Activated naive CD8-positive, alpha-beta T cell treated with anti-CD3 and anti-CD28 coated beads, Interleukin-2, amount 50 U/mL, for 16 hours (primary cell): ENCODE data around the gene DISC1.
"Not testable (repeated sequence)": the region's sequence is repeated elsewhere in the genome, so short reads cannot be mapped to it uniquely, and the experiment has no call there.

Experiments used
- DNase-seq: peaks from one replicate; pipeline ENCODE4 v3.0.0-alpha.2; 2020; ENCODE audit warnings: low read depth, low spot score

Gene DISC1

DNA sequence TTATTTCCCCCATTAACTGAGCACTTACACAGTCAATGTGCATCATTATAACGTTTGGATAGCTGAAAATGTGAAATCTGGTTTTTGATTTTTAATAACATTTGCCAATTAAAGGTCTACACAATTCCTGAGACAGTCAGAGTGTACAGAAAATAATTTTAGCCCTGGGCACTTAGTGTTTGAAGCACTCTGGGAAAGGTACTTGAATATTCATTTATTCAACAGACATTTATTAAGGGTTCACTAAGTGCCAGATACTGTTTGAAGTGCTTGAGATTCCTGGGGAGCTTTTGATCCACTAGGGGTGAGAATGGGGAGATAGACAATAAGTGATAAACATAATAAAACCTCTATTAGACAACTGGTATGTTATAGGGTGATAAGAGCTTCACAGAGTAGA, 141.8 kb downstream of the DISC1 start:
- DNase-seq: no peak

DNA sequence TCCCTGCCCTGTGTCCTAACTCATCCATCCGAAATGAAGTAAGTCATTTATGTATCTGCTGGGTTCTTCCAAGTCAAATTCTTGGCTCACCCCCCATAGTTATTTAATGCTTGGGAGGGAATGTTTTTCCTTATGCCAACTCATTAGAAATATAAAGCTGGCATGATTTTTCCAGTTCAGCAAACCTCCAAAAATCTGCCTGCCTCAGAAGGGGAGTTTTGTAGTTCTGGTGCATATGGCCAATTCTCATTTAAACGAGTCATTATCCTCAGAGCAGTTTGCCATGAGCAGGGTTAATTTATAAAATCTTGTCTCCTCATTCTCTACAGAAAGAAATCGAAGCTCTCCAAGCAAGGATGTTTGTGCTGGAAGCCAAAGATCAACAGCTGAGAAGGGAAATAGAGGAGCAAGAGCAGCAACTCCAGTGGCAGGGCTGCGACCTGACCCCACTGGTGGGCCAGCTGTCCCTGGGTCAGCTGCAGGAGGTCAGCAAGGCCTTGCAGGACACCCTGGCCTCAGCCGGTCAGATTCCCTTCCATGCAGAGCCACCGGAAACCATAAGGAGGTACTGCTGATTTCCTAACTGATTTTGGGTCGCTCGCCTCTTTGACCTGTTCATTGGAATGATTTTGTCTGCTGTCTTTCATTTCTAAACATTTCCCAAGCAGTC, 144.1 kb downstream of the DISC1 start:
- DNase-seq: no peak

DNA sequence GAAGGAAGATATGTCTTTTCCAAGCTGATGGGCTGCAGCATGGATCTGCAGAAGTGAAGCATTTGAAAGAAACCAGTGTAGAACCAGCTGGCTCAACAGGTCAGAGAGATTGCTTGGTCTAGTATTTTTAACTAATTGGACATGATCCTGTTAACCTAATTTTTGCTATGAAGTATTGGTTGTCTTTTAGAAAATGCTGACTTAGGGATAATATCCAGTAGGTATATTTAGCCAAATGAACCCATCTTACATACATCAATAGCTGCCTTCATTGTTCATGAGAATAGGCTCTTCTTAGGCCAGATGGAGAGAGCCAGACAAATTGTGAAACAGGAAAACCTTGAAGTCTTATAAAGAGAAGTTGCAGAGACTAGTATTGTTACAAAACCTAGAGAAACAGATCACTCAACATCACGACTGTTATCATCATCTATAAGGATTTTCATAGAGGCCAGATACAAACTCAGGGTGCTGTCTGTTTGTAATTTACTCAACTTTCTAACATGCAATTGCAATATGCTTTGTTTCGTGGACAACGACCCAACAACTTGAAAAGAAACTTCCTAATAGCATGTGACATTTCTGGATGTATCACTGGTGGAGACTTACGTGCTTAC, 148.2 kb downstream of the DISC1 start:
- no peak for DNase-seq

DNA sequence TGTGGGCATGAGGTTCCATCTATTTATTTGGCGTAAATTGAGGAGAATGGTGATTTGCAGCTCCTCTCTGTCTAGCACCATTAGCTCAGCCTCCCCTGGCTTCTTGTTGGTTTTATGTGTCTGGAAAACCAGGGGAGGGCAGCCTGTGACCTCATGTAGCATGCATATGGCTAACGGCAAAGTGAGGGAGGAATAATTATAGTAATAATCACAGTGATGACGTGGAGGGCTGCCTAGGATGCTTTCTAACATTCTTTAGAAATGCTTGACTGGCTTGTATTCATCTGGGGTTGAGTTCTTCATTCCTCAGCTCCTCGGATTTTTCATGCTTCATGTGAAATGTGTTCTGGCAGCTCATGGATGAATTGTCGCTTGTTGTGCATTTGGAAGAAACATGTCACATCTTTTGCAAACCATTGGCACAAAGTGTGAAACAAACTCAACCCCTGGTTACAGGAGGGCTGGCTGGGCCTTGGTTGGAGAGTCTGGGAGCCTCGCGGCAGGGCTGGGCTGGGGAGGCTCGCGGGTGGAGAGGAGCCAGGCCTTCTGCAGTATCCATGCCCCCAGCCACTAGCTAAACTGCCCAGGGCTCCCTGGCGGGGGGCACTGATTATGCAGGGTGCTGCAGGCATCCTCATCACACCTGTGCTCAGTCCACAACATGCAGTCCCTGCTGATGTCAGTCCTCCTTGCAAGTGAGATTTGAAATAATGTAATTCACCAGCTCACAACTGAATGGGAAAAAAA, 149.6 kb downstream of the DISC1 start:
- DNase-seq: no peak

DNA sequence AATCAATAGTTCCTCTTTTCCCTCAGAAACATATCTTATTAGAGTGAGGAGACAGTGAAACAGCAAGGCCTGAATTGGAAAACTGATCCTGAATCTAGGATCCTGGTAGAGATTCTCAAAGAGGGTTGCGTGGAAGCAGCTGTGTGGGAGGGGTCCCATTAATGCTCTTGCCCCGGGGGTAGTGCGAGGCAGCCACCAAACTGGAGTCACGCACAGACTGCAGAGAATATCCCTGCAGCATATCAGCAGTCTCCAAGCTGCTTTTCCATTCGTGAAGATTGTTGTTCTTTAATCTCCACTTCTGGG, 150.1 kb downstream of the DISC1 start:
- DNase-seq: no peak

DNA sequence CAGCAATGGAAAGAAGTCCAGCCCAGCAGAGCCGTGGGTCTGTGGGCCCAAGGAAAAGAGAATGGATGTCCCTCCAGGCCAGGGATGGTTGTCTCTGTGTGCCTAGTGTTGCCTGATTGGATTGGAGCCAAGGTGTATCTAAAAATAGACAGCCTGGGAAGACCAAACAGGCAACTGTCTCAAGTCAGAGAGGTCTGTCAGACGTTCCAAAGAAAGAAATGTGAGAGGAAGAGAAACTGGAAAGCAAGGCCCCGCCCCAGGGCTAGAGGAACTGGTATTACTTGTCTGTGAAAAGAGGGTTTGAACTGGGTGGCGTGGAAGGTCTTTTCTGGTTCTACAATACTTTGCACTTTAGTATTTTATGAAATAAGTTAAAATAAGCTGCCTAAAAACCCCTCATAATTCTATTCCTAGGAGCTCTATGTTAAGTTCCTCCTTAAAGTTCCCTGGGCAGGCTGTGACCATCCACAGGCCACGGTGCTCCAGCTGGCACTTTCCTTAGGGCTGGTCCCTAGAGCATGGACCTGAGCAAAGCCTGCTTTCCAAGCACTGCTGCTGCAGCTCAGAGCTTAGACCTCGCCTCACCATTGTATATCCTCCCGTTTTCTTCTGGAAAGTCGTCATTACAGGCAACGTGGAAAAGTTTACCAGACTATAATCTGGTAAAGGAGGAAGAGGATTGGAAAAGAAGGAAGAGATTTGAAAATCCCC, 151.6 kb downstream of the DISC1 start:
- no peak for DNase-seq

DNA sequence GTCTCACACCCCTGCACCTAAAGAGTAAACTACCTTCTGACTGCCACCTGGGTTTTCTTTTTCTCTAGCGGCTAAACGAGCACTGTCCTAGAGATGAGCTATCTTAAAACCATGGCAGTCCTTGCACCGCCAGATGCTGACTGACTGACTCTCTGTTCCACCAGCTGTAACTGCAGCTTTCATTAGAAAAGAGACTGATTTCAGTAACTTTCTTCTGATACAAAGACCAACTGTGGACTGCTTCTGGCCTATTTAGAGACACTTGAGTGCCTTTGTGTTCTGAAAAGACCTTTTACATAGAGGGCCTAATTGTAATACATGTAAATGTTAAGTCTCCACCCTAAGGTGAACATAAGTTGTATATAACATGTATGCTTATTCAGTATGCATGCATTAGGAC, 152.5 kb downstream of the DISC1 start:
- DNase-seq: no peak

DNA sequence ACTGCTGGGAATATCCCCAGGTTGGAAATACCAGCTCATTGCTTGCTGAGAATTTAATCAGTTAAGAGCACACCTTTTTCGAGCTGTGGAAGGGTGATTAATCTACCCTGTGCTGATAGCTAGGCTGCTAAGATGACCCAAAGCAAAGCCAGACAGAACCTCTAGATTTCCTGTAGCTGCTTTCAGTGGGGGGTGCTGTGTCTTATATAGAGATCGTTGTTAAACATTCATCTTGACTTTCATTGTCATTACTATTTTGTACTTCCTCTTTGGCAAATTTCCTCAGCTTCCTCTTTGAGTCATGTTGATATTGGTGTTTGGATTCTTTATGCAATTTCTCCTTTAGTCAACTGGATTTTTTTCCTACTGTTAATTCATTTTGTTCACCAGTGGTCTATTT, 155.3 kb downstream of the DISC1 start:
- DNase-seq: no peak

DNA sequence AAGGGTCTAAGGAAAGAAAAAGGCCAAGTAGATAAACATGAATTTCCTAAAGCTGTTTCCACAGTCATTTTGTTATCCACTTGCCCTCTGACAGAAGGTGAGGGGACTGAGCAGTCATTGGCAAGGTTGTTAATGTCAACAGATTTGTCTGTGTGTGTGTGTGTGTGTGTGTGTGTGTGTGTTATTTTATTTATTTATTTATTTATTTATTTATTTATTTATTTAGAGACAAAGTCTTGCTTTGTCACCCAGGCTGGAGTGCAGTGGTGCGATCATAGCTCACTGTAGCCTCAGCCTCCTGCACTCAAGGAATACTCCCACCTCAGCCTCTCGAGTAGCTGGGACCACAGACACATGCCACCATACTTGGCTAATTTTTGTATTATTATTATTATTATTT, 158.5 kb downstream of the DISC1 start:
- DNase-seq: not testable (repeated sequence)

DNA sequence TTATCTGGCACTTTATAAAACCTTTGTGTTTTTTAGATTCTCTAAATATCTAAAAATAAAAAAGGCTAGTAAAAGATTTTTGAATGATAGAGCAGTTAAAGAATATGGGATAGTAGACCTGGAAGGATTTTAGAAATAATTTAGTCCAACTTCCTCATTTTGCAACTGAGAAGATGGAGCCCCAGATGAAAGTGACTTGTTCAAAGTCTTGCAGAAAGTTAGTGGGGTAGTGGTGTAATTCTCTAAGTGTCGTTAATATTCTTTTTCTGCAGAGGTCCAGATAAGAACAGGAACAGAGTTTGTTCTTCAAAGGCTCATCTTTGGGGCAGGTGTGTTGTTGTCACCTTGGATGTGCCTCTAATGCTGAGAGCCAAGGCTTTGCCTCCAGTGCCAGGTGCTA, 159.5 kb downstream of the DISC1 start:
- DNase-seq: no peak

DNA sequence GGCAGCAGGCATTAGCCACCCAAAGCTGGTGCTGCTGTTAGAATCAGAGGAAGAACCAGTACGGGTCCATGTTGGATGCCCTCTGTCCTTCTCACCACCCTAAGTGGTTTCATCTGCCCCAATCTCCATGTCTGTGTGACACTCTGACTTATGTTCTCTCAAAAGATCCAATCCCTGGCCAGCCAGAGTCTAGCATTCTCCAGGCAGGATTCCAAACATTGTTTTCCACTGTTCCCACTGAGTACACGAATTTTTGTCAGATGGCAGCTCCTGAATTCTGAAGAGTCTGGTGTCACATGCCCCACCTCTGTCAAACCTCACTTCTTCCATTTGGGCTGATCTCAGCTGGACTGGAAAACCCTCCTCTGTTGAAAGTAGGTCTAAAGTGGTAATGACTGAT, 166.0 kb downstream of the DISC1 start:
- no peak for DNase-seq

DNA sequence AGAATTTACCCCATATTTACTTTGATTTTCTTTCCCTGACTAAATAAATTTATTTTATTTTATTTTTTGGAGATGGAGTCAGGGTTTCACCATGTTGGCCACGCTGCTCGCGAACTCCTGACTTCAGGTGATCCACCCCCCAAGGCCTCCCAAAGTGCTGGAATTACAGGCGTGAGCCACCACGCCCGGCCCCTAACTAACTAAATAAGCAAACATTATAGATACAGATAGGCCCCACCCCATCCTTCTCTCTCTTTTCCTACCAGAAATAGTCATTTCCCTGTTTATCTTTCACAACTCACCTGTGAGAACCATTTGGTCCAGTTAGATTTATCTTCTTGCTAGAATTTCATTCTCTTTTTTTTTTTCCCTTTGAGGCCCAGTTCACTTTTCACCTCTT, 167.3 kb downstream of the DISC1 start:
- no peak for DNase-seq

DNA sequence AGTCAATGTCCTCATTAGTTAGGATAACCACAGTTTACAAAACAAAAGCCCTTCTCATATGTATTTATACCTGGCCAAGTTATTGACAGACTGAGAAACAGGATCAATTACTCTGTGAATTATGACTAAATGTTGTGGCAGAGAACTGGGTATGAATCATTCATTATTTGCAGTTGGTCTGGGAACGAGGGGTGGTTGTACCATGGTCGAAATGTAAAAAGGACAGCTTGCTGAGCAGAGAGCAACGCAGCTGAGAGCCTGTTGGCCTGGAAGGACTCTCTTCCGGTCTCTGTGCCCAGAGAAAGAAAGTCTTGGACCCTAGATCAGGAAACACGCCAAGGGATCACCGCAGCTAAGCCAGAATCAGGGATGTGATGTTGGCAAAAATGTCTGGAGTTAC, 169.6 kb downstream of the DISC1 start:
- DNase-seq: no peak

DNA sequence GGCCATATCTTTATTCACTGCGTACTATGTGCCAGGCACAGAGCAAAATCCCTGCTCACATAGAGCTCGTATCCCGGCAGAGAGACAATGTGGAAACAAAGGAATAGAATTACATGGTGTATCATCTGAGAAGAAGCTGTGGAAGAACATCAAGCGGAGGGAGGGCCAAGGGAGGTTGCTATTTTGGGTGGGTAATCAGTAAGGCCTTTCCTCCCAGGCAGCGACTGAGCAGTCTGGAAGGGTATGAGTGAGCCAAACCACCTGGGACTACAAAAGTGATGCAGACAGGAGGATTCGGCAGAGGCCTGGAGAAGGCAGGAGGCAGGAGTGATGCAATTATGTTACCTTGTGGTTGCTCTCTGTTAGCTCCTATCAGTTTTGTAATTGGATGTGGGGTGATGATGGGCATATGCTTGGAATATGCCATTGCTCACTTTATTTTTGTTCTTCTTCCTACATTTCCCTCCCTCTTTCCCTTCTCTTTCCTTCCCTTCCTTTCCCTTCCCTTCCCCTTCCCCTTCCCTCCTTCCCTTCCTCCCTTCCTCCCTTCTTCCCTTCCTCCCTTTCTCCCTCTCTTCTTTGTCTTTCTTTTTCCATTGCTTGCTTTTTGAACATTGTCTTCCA, 172.9 kb downstream of the DISC1 start:
- DNase-seq: no peak

DNA sequence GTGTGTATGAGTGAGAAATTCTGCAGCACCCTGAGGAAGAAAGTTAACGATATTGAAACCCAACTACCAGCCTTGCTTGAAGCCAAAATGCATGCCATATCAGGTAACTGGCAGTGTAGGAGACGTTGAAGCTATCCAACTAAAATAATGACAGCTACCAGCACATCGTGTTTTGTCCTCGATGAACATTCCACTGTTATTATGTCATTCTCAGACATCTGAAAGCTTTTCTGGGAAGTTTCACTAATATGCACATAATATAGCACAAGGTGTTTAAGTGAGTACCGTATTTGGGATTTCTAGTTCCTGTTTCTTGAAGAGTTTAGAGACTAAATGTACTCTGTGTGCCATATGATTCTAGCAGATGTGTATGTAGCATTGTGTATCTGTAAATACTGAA, 173.5 kb downstream of the DISC1 start:
- no peak for DNase-seq

DNA sequence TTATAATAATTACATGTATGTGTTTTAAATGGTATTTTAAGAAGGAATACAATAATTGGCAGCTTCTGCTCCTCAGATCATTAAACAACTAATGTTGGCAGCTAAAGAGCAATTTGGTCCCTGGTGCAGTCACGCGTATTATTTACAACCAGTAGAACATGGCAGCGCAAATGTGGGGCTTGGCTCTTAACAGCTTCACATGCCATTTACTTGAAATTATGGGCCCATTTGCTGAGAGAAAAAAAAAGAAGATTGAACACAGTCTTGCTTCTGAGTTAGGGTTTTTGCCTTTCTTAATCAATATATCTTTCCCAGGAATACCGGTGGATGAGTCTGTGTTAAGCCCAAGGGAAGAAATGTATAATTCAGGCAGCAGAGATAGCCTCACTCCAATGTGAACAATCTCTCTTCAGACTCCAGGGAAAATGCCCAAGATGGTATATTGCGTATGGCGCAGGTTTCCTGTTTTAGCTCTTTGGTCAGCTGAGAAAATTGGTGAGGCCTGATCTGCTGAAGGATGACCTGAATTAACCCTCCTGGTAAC, 174.5 kb downstream of the DISC1 start:
- no peak for DNase-seq

DNA sequence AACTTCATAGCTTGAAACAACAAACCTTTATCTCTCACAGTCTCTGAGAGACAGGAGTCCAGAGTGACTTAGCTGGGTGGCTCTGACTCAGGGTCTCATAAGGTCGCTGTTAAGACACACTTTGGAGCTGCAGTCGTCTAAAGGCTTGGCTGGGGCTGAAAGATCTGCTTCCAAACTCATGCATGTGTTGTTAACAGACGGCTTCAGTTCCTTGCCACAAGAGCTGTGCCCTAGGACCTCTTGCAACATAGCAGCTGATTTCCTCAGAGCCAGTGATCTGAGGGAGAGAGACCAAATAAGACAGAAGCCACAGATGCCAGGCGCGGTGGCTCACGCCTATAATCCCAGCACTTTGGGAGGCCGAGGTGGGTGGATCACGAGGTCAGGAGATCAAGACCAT, 176.8 kb downstream of the DISC1 start:
- DNase-seq: no peak

DNA sequence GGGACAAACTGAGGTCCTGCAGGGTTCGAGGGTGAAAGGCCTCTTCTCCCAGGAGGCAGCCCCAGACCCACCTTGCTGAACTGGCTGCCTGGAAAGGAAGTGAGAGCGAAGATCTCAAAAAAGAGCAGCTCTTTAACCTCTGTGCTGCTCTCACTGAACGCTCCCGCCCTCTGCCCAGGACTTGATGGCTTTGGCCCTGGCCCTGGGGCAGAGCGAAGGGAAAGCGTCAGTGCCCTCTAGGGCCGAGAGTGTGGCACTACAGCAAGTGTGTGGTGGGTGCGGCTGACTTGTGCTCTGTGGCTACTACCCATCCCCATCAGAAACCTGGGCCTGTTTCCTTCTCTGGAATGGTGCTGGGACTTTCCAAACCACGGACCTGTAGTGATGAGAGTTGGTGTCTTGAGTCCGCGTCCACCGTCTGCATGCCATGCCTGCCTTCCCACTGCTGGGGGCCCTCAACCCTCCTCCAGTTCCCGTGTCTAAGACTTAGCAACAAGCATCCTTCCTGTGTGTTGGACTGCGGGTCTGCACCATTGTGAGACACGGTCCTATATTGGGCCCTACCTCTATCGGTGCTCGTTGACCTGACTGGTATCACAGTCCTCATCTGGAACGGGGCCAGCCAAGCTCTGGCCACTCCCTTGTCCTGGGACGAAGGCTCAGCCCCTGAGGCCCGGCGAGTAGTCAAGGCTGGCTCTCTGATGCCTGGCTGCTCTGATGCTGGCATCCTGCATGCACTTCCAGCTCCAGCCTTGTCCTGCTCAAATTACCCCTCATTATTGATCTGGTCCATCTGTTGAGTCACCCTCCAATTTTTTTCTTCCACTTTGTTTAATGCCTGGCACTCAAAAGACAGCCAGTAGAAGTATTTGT, 180.3 kb downstream of the DISC1 start:
- DNase-seq: no peak

DNA sequence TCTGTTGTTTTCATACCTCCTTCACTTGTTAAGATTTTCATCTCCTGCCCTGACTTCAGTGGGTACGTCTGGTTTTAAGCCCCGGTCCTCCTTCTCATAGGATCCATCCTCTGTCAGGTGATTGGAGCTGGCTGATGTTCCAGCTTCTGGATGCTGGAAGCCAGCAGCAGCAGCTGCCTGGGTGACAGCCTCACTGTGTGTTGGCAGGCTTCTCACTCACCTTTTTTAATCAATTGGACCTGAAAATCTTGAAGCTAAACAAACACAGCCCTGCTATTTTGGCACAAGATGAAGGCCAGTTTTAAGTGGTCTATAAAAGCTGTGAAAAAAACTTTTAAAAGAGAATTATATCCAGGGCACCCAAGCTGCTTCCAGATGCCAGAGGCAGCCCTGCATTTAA, 181.0 kb downstream of the DISC1 start:
- no peak for DNase-seq

DNA sequence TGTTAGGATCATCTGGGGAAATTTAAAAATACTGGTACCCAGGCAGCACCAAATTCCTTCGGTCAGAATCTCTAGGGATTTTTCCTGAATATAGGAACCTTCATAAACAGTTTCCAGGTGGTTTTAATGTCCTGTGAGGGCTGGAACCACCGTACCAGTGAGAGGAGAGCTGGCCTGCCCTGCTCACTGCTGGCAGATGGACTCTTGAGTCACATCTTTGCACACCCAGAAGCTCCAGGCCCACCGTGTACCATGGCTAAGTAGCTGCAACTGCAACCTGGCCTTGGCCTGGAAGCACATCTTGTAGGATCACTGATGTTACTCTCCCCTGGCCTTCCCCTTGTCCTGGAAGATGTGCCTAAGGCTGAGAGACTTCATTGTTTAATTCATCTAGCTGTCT, 181.5 kb downstream of the DISC1 start:
- DNase-seq: no peak

DNA sequence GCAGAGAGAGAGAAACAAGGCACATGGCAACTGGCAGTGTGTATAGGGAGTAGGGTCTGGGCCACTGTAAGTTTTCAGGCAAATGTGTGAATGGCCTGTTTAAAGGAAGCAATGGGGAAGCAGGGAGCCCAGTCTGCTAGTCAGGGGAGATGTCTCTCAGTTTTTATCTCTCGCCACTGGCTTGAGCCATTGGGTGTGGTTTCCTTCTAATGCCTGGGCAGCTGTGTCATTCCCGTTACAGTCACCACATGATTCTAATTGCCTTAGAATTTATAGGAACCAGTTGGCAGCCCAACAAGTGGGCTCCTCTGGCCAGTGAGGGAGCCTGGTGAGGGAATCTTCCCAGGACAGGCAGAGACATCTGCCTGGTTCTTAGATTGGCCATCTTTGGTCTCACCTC, 182.4 kb downstream of the DISC1 start:
- DNase-seq: no peak
